Caco-2 (cell line): ENCODE data around the gene CRY2. TPM values are rescaled to one million over a fixed set of nuclear protein-coding genes. Genes with fewer than 3 reads are reported as not detected.
A peak's percentile ranks its signal among the peaks of the same experiment; 100 is the strongest.

Experiments
- BruUV-seq: library from RNA; stranded (reverse); fragments of 400-500 nt; replicated peaks from 2 replicates; lab custom pipeline; 2021; lab: Mats Ljungman, UMichigan
- CTCF ChIA-PET: fragments of 300-600 bp; sonication (Branson Sonifier 250); formaldehyde crosslinking; loops from one replicate; lab custom pipeline; 2022; ENCODE audit warnings: antibody characterized with exemption; lab: Charles Lee
- POLR2A ChIA-PET: fragments of 300-600 bp; sonication (Branson Sonifier 250); formaldehyde crosslinking; loops from one replicate; lab custom pipeline; 2022; ENCODE audit warnings: antibody characterized with exemption; lab: Charles Lee
- DNase-seq, 2 experiments: peaks; one replicate each; pipeline versions ENCODE4 v3.0.0 to v3.0.0-alpha.2; 2020 to 2022
- H3K27me3 ChIP-seq: replicated peaks from 2 replicates; pipeline ENCODE4 v1.6.0; 2011; ENCODE audit warnings: low read length; ENCODE audit not compliant: control insufficient read depth, insufficient read depth
- H3K36me3 ChIP-seq: 2 replicates; pipeline ENCODE4 v1.5.1; 2011; ENCODE audit warnings: low read length; ENCODE audit not compliant: control insufficient read depth, insufficient read depth
- H3K4me1 ChIP-seq: fragments of 250-450 bp; sonication (Bioruptor Pico); 2 replicates; pipeline ENCODE4 v1.5.1; 2020; ENCODE audit warnings: mild to moderate bottlenecking
- H3K4me3 ChIP-seq: 2 replicates; pipeline ENCODE4 v1.5.1; 2011; ENCODE audit warnings: low read depth, mild to moderate bottlenecking, control low read depth, low read length
- H3K9me3 ChIP-seq: fragments of 250-450 bp; sonication (Bioruptor Pico); 2 replicates; pipeline ENCODE4 v1.5.1; 2020; ENCODE audit warnings: mild to moderate bottlenecking, moderate library complexity
- H3K27ac Mint-ChIP-seq: one replicate; pipeline ENCODE4 v1.8.0; 2022; ENCODE audit warnings: mixed read lengths; ENCODE audit not compliant: unreplicated experiment
- H3K27me3 Mint-ChIP-seq: one replicate; pipeline ENCODE4 v1.8.0; 2022; ENCODE audit warnings: mixed read lengths; ENCODE audit not compliant: insufficient read depth, unreplicated experiment
- H3K36me3 Mint-ChIP-seq: one replicate; pipeline ENCODE4 v1.8.0; 2022; ENCODE audit warnings: mild to moderate bottlenecking, mixed read lengths; ENCODE audit not compliant: insufficient read depth, unreplicated experiment
- H3K4me1 Mint-ChIP-seq: one replicate; pipeline ENCODE4 v1.8.0; 2022; ENCODE audit warnings: low read depth, mixed read lengths; ENCODE audit not compliant: unreplicated experiment
- H3K4me3 Mint-ChIP-seq: one replicate; pipeline ENCODE4 v1.8.0; 2022; ENCODE audit warnings: mild to moderate bottlenecking, moderate library complexity, mixed read lengths; ENCODE audit not compliant: unreplicated experiment
- H3K9me3 Mint-ChIP-seq: one replicate; pipeline ENCODE4 v1.8.0; 2022; ENCODE audit warnings: mixed read lengths; ENCODE audit not compliant: unreplicated experiment
- intact Hi-C: fragments of 100-400 bp; cut with micrococcal nuclease; formaldehyde crosslinking; loops from one replicate; pipeline ENCODE4 v1.10.0; 2022; ENCODE audit not compliant: unreplicated experiment
- total RNA-seq: library from RNA; stranded (reverse); gene quantifications from 2 replicates; pipeline ENCODE4 v1.2.3, GENCODE V29; 2022
- TF ChIP-seq, protein P1 (sequence below), 2 experiments: fragments of 200-600 bp in 1 of 2; IDR thresholded peaks; 1 replicate in 1 of 2; 2 replicates in 1 of 2; pipeline versions ENCODE4 v1.5.1 to v1.8.0; 2011 to 2022; ENCODE audit warnings: antibody characterized with exemption in 1 of 2, control low read depth in 1 of 2, inconsistent platforms in 1 of 2, low read depth in 1 of 2, low read length in 1 of 2, mild to moderate bottlenecking in 1 of 2, moderate library complexity in 1 of 2; ENCODE audit not compliant: insufficient read depth in 1 of 2, severe bottlenecking in 1 of 2, unreplicated experiment in 1 of 2

The CRY2 gene
- total RNA-seq, 1 experiment from 2014 or later, result 28.5 TPM

DNA sequence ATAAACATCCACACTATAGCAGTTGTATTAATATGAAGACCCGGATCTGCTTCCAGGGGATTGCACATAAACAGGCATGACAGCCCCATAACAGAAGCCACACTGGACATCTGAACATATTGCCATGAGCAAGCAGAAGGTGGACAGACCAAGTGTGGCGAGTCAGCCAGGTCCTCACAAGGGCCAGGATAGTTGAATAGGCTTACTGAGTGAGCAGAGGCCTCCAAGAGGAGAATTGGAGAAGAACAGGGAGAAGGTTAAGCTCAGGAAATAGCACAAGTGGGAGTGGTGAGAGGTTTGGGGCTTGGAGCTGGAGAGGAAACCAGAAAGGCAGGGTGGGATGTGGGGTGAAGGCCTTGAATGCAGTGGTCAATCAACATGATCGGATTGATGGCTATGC lies 31.5 kb upstream of the CRY2 start:
- H3K4me1 ChIP-seq, result no peaks in the 10 kb centered on the region
- H3K9me3 ChIP-seq, result no peaks in the 10 kb centered on the region
- H3K4me1 Mint-ChIP-seq, result peaks cover 13% of the 10 kb centered on the region
- H3K27me3 Mint-ChIP-seq, result no peaks in the 10 kb centered on the region
- TF ChIP-seq, protein P1, sequence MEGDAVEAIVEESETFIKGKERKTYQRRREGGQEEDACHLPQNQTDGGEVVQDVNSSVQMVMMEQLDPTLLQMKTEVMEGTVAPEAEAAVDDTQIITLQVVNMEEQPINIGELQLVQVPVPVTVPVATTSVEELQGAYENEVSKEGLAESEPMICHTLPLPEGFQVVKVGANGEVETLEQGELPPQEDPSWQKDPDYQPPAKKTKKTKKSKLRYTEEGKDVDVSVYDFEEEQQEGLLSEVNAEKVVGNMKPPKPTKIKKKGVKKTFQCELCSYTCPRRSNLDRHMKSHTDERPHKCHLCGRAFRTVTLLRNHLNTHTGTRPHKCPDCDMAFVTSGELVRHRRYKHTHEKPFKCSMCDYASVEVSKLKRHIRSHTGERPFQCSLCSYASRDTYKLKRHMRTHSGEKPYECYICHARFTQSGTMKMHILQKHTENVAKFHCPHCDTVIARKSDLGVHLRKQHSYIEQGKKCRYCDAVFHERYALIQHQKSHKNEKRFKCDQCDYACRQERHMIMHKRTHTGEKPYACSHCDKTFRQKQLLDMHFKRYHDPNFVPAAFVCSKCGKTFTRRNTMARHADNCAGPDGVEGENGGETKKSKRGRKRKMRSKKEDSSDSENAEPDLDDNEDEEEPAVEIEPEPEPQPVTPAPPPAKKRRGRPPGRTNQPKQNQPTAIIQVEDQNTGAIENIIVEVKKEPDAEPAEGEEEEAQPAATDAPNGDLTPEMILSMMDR (IDR thresholded peaks at IDR 0.05; ENCODE audit: insufficient read depth in 1 of 2, low read depth in 1 of 2, low read length in 1 of 2, severe bottlenecking in 1 of 2, unreplicated experiment in 1 of 2), result no peak
- H3K36me3 ChIP-seq, result no peaks in the 10 kb centered on the region; the same call in 1 of the 2 replicates
- CTCF ChIA-PET, result interaction anchor here (0.6 to 2.1 kb wide), 6 partner anchors 8 to 161 kb away, joined by 3 to 14 read pairs (median 4); partner anchors contain the start of gene SLC35C1
- H3K4me3 ChIP-seq, result no peak overlapping the region
- POLR2A ChIA-PET, result interaction anchor here (0.5 to 1.4 kb wide), 2 partner anchors 20 to 31 kb away, joined by 4 to 7 read pairs; no protein-coding TSS in a partner anchor
- intact Hi-C loops, result no loop called here
- peaks cover 7% of the 10 kb centered on the region for H3K36me3 Mint-ChIP-seq
- BruUV-seq, result no TSS peak
- no peak overlapping the region for H3K27ac Mint-ChIP-seq
- H3K9me3 Mint-ChIP-seq, result no peaks in the 10 kb centered on the region
- no peak overlapping the region for H3K4me3 Mint-ChIP-seq
- DNase-seq, result peak; percentile 51 to 61
- H3K27me3 ChIP-seq, result no peaks in the 10 kb centered on the region

DNA sequence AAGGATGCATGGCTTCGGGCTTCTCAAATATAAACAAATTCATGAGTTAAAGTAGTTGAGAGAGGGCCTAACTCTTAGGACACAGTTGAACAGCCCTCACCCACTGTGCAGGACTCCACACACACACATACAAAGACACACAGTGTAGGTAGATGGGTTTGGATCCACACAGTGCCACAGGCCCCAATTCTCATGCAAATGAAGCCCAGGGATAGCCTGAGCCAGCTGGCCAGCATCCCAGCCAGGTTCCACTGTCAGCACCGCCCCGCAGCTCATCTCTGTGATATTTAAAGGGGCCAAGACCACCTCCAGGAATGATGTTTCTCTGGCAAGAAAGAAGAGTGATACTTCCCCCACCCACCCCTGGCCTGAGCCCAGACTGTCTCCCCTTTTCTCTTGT lies 30.7 kb upstream of the CRY2 start:
- H3K36me3 ChIP-seq, result no peaks in the 10 kb centered on the region; the same call in 1 of the 2 replicates
- TF ChIP-seq, protein P1 (IDR thresholded peaks at IDR 0.05; ENCODE audit: insufficient read depth in 1 of 2, low read depth in 1 of 2, low read length in 1 of 2, severe bottlenecking in 1 of 2, unreplicated experiment in 1 of 2), result no peak
- Mint-ChIP-seq H3K27ac (no peak overlapping the region), H3K36me3 (peaks cover 7% of the 10 kb centered on the region), H3K27me3 (no peaks in the 10 kb centered on the region), H3K4me3 (no peak overlapping the region), H3K9me3 (no peaks in the 10 kb centered on the region), H3K4me1 (peaks cover 13% of the 10 kb centered on the region)
- no peaks in the 10 kb centered on the region for H3K9me3 ChIP-seq
- no TSS peak for BruUV-seq
- intact Hi-C loops, result no loop called here
- H3K4me3 ChIP-seq, result no peak overlapping the region
- DNase-seq, result no peak
- H3K27me3 ChIP-seq, result no peaks in the 10 kb centered on the region
- CTCF ChIA-PET, result interaction anchor here (0.7 to 2.1 kb wide), 3 partner anchors 12 to 162 kb away, joined by 3 to 14 read pairs (median 6); partner anchors contain the start of gene SLC35C1
- POLR2A ChIA-PET, result interaction anchor here (1.4 kb wide), 1 partner anchor 30 kb away, joined by 4 read pairs; no protein-coding TSS in a partner anchor
- peaks cover 3% of the 10 kb centered on the region; the same call in 1 of the 2 replicates for H3K4me1 ChIP-seq

DNA sequence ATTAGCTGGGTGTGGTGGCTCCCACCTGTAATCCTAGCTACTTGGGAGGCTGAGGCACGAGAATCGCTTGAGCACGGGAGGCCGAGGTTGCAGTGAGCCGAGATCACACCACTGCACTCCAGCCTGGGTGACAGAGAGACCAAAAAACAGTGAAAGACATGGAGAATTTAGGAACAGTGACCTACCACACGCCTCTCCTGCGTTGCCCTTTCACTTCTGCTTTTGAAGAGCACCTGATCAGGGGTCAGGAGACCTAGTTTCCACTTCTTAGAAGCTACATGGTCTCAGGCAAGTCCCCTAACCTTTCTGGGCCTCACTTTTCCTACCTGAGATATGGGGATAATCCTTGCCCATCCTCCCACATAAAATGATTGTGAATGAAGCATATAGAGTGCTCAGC lies 30.1 kb upstream of the CRY2 start:
- TF ChIP-seq, protein P1 (IDR thresholded peaks at IDR 0.05; ENCODE audit: insufficient read depth in 1 of 2, low read depth in 1 of 2, low read length in 1 of 2, severe bottlenecking in 1 of 2, unreplicated experiment in 1 of 2), result no peak
- Mint-ChIP-seq H3K4me1 (peaks cover 13% of the 10 kb centered on the region), H3K27ac (peak overlapping the region; percentile 14), H3K27me3 (no peaks in the 10 kb centered on the region), H3K36me3 (peaks cover 7% of the 10 kb centered on the region), H3K9me3 (no peaks in the 10 kb centered on the region), H3K4me3 (no peak overlapping the region)
- ChIA-PET POLR2A (no interaction called here), CTCF (interaction anchor here (1.8 to 2.1 kb wide), 2 partner anchors 12 to 46 kb away, joined by 6 to 14 read pairs; partner anchors contain the start of gene SLC35C1)
- no peaks in the 10 kb centered on the region for H3K27me3 ChIP-seq
- no peaks in the 10 kb centered on the region for H3K9me3 ChIP-seq
- no peak overlapping the region for H3K4me3 ChIP-seq
- DNase-seq, result no peak
- no TSS peak for BruUV-seq
- H3K4me1 ChIP-seq, result peaks cover 9% of the 10 kb centered on the region
- intact Hi-C loops, result no loop called here
- H3K36me3 ChIP-seq, result no peaks in the 10 kb centered on the region
